GM03348 (cell line): ENCODE results near the gene PDZRN4.
A peak's percentile ranks its signal among the peaks of the same experiment; 100 is the strongest.
"Not testable (repeated sequence)": the region's sequence is repeated elsewhere in the genome, so short reads cannot be mapped to it uniquely, and the experiment has no call there.

Experiments used
- DNase-seq: peaks from one replicate; pipeline ENCODE4 v3.0.0; 2012; ENCODE audit warnings: low spot score

Gene PDZRN4

GRCh38 chr12:41511247-41511646 is 323.1 kb downstream of the PDZRN4 start:
- no peak for DNase-seq

- no peak for DNase-seq
Observed at GRCh38 chr12:41512497-41512896, 324.4 kb downstream of the PDZRN4 start.

- no peak for DNase-seq
Observed at GRCh38 chr12:41514021-41514777, 326.1 kb downstream of the PDZRN4 start.

- DNase-seq: no peak
Observed at GRCh38 chr12:41514907-41515306, 326.8 kb downstream of the PDZRN4 start.

- no peak for DNase-seq
Observed at GRCh38 chr12:41515953-41516352, 327.8 kb downstream of the PDZRN4 start.

GRCh38 chr12:41520869-41521268 is 332.7 kb downstream of the PDZRN4 start:
- DNase-seq: no peak

- peak; percentile 65 for DNase-seq
Observed at GRCh38 chr12:41521872-41522379, 333.8 kb downstream of the PDZRN4 start.

- no peak for DNase-seq
Observed at GRCh38 chr12:41527062-41527461, 338.9 kb downstream of the PDZRN4 start.

- no peak for DNase-seq
Observed at GRCh38 chr12:41527534-41528116, 339.5 kb downstream of the PDZRN4 start.

- no peak for DNase-seq
Observed at GRCh38 chr12:41528874-41529273, 340.8 kb downstream of the PDZRN4 start.

- no peak for DNase-seq
Observed at GRCh38 chr12:41530441-41530840, 342.3 kb downstream of the PDZRN4 start.

- no peak for DNase-seq
Observed at GRCh38 chr12:41531147-41531829, 343.2 kb downstream of the PDZRN4 start.

GRCh38 chr12:41532072-41532471 is 344.0 kb downstream of the PDZRN4 start:
- DNase-seq: no peak

GRCh38 chr12:41536813-41537490 is 348.8 kb downstream of the PDZRN4 start:
- no peak for DNase-seq

GRCh38 chr12:41537522-41537921 is 349.4 kb downstream of the PDZRN4 start:
- DNase-seq: no peak

GRCh38 chr12:41545761-41546160 is 357.6 kb downstream of the PDZRN4 start:
- DNase-seq: no peak

- DNase-seq: not testable (repeated sequence)
Observed at GRCh38 chr12:41547071-41547470, 359.0 kb downstream of the PDZRN4 start.

GRCh38 chr12:41548926-41549325 is 360.8 kb downstream of the PDZRN4 start:
- no peak for DNase-seq

- DNase-seq: no peak
Observed at GRCh38 chr12:41552588-41552987, 364.5 kb downstream of the PDZRN4 start.

GRCh38 chr12:41556176-41556575 is 368.1 kb downstream of the PDZRN4 start:
- DNase-seq: no peak

- DNase-seq: no peak
Observed at GRCh38 chr12:41557344-41557743, 369.2 kb downstream of the PDZRN4 start.

GRCh38 chr12:41558671-41559070 is 370.6 kb downstream of the PDZRN4 start:
- DNase-seq: no peak
